CD14-positive monocyte (primary cell): ENCODE measurements around the gene OR6M1. TPM values are rescaled to one million over a fixed set of nuclear protein-coding genes. Genes with fewer than 3 reads are reported as not detected.

Experiments used
- DNase-seq, 3 donors: peaks; one replicate each; pipeline ENCODE4 v3.0.0-alpha.2; 2011 to 2022
- H2AFZ ChIP-seq: 2 replicates; pipeline ENCODE4 v1.6.0; 2012; ENCODE audit warnings: mild to moderate bottlenecking, low read depth, low read length, inconsistent platforms; ENCODE audit not compliant: insufficient read depth, poor library complexity, severe bottlenecking
- H3K27ac ChIP-seq, 2 donors: 1 replicate in 1 of 2; 2 replicates in 1 of 2; pipeline ENCODE4 v1.5.1; 2012 to 2013; ENCODE audit warnings: low read length in 2 of 2, control low read depth in 1 of 2, inconsistent platforms in 1 of 2, low read depth in 1 of 2, mild to moderate bottlenecking in 1 of 2
- H3K27me3 ChIP-seq, 2 donors: one replicate each; pipeline versions ENCODE4 v1.6.0 to v1.6.1; 2011 to 2013; ENCODE audit warnings: low read length in 2 of 2; ENCODE audit not compliant: control insufficient read depth in 2 of 2, insufficient read depth in 2 of 2
- H3K36me3 ChIP-seq, 2 donors: replicated peaks in 1 of 2; 1 replicate in 1 of 2; 2 replicates in 1 of 2; pipeline versions ENCODE4 v1.5.1 to v1.6.1; 2012 to 2013; ENCODE audit warnings: low read length in 2 of 2, control low read depth in 1 of 2, inconsistent platforms in 1 of 2, mild to moderate bottlenecking in 1 of 2; ENCODE audit not compliant: insufficient read depth in 2 of 2, control insufficient read depth in 1 of 2
- H3K4me1 ChIP-seq, 2 donors: 1 replicate in 1 of 2; 2 replicates in 1 of 2; pipeline versions ENCODE4 v1.5.1 to v1.6.1; 2012 to 2013; ENCODE audit warnings: low read length in 2 of 2, control low read depth in 1 of 2, inconsistent platforms in 1 of 2, mild to moderate bottlenecking in 1 of 2, moderate library complexity in 1 of 2; ENCODE audit not compliant: insufficient read depth in 2 of 2, control insufficient read depth in 1 of 2
- H3K4me2 ChIP-seq: replicated peaks from 2 replicates; pipeline ENCODE3; 2012; ENCODE audit warnings: low read length, moderate library complexity, mild to moderate bottlenecking; ENCODE audit not compliant: poor library complexity, severe bottlenecking; ENCODE audit errors: extremely low read depth
- H3K4me3 ChIP-seq, 3 experiments: fragments of 200-600 bp in 1 of 3; sonication (generic) in 1 of 3; replicated peaks in 1 of 3; 1 replicate in 2 of 3; 2 replicates in 1 of 3; pipeline ENCODE4 v1.5.1; 2011 to 2013; ENCODE audit warnings: low read length in 3 of 3, mild to moderate bottlenecking in 3 of 3, control low read depth in 2 of 3, low read depth in 2 of 3, inconsistent platforms in 1 of 3, moderate library complexity in 1 of 3
- H3K79me2 ChIP-seq: 2 replicates; pipeline ENCODE4 v1.6.0; 2012; ENCODE audit warnings: mild to moderate bottlenecking, control low read depth, inconsistent platforms, low read length, moderate library complexity; ENCODE audit not compliant: insufficient read depth
- H3K9ac ChIP-seq: 2 replicates; pipeline ENCODE4 v1.6.0; 2017; ENCODE audit warnings: low read length, mild to moderate bottlenecking; ENCODE audit not compliant: insufficient read depth, poor library complexity, severe bottlenecking
- H3K9me3 ChIP-seq, 2 donors: replicated peaks in 1 of 2; 1 replicate in 1 of 2; 2 replicates in 1 of 2; pipeline versions ENCODE4 v1.5.1 to v1.6.1; 2012 to 2013; ENCODE audit warnings: low read length in 2 of 2, control low read depth in 1 of 2; ENCODE audit not compliant: control insufficient read depth in 1 of 2, insufficient read depth in 1 of 2
- H4K20me1 ChIP-seq: 2 replicates; pipeline ENCODE4 v1.6.0; 2012; ENCODE audit warnings: mild to moderate bottlenecking, low read length, control low read depth, moderate library complexity; ENCODE audit not compliant: insufficient read depth
- H3K27ac Mint-ChIP-seq, 7 donors: one replicate each; pipeline ENCODE4 v1.8.0; 2020; ENCODE audit warnings: mild to moderate bottlenecking in 7 of 7, mixed read lengths in 7 of 7, moderate library complexity in 6 of 7, inconsistent platforms in 2 of 7
- H3K27me3 Mint-ChIP-seq, 3 donors: one replicate each; pipeline ENCODE4 v1.8.0; 2021 to 2022; ENCODE audit warnings: low read depth in 3 of 3, mild to moderate bottlenecking in 3 of 3, mixed read lengths in 3 of 3, moderate library complexity in 3 of 3, inconsistent platforms in 1 of 3
- H3K36me3 Mint-ChIP-seq, 2 donors: one replicate each; pipeline ENCODE4 v1.8.0; 2020; ENCODE audit warnings: mixed read lengths in 2 of 2, inconsistent platforms in 1 of 2, mild to moderate bottlenecking in 1 of 2
- H3K4me1 Mint-ChIP-seq: one replicate; pipeline ENCODE4 v1.8.0; 2020; ENCODE audit warnings: mild to moderate bottlenecking, mixed read lengths
- H3K4me3 Mint-ChIP-seq, 2 donors: one replicate each; pipeline ENCODE4 v1.8.0; 2020; ENCODE audit warnings: mild to moderate bottlenecking in 2 of 2, mixed read lengths in 2 of 2, moderate library complexity in 1 of 2
- H3K9me3 Mint-ChIP-seq, 7 donors: one replicate each; pipeline ENCODE4 v1.8.0; 2020 to 2022; ENCODE audit warnings: mixed read lengths in 7 of 7, mild to moderate bottlenecking in 6 of 7, moderate library complexity in 6 of 7, inconsistent platforms in 2 of 7
- CTCF ChIP-seq: fragments of 200-600 bp; IDR thresholded peaks from one replicate; pipeline ENCODE4 v1.8.0; 2022; ENCODE audit warnings: antibody characterized with exemption, mild to moderate bottlenecking
- WGBS: methylation state at CpG from one replicate; pipeline ENCODE4 v1.1.5; 2013; ENCODE audit warnings: missing lambda C conversion rate; ENCODE audit not compliant: insufficient coverage; 5-methylcytosine and 5-hydroxymethylcytosine counted together
- intact Hi-C, 2 donors: fragments of 100-400 bp; cut with micrococcal nuclease; formaldehyde crosslinking; loops; one replicate each; pipeline versions ENCODE4 v1.15.0 to v1.15.1; 2023
- polyA minus RNA-seq: library from RNA; depleted of rRNA, polyadenylated mRNA; stranded (reverse); fragments of >200 nt; gene quantifications from 2 replicates; pipeline ENCODE4 v1.2.3, GENCODE V29; 2012
- polyA plus RNA-seq, 3 donors: library from polyadenylated mRNA; depleted of rRNA in 1 of 3; unstranded in 2 of 3; stranded (reverse) in 1 of 3; fragments of 300-500 nt in 2 of 3; fragments of >200 nt in 1 of 3; fragmentation: Illumina TruSeq in 2 of 3; gene quantifications; 1 replicate in 2 of 3; 2 replicates in 1 of 3; pipeline ENCODE4 v1.2.3, GENCODE V29; 2012 to 2021
- total RNA-seq, 12 experiments: library from RNA in 1 of 12; stranded (reverse) in 1 of 12; fragments of 120-200 nt in 1 of 12; gene quantifications; one replicate each; pipeline ENCODE4 v1.2.4 and lab custom pipeline; 2013 to 2026; ENCODE audit warnings: mixed read lengths in 6 of 12, inconsistent platforms in 1 of 12

OR6M1 gene
- not detected for total RNA-seq (2013)
- polyA plus RNA-seq = not detected
- polyA minus RNA-seq = not detected in 2 replicates
- 0 to 0.23 (median 0) reads per million in 11 experiments for total RNA-seq (lab: John Stamatoyannopoulos, UW)

GRCh38 chr11:123806249-123806648 lies at the start of gene OR6M1:
TSS of gene OR6M1 (minus strand) at chr11:123806349. CDS start at chr11:123806349, 0 bp downstream.
- Histone ChIP-seq H3K4me3 (no peak within 1 kb of the TSS), H3K9ac (no peak within 1 kb of the TSS), H2AFZ (no peak within 1 kb of the TSS), H3K4me1 (no peaks in the 10 kb centered on the region), H3K4me2 (no peak within 1 kb of the TSS), H3K27me3 (no peaks in the 10 kb centered on the region), H3K27ac (no peak within 1 kb of the TSS), H4K20me1 (no peaks in the 10 kb centered on the region), H3K79me2 (no peaks in the 10 kb centered on the region), H3K36me3 (no peaks in the 10 kb centered on the region), H3K9me3 (no peaks in the 10 kb centered on the region)
- Mint-ChIP-seq H3K9me3 (peaks cover 0 to 3% (median 0%) of the 10 kb centered on the region in 7 donors), H3K36me3 (no peaks in the 10 kb centered on the region), H3K27me3 (peaks cover 1 to 3% (median 2%) of the 10 kb centered on the region in 3 donors), H3K4me1 (no peaks in the 10 kb centered on the region), H3K27ac (no peak within 1 kb of the TSS), H3K4me3 (peak within 1 kb of the TSS in 1 of 2 donors; percentile 27)
- no peak for TF ChIP-seq CTCF
- 60% methylated on average over 1 of the region's 4 CpGs for WGBS
- DNase-seq = no peak
- intact Hi-C loops = no loop called here

GRCh38 chr11:123853038-123853437 lies 46.9 kb upstream of the OR6M1 start:
- TF ChIP-seq CTCF = no peak
- H3K79me2 ChIP-seq = no peaks in the 10 kb centered on the region
- H3K4me3 ChIP-seq = no peak overlapping the region
- Mint-ChIP-seq H3K36me3 (no peaks in the 10 kb centered on the region), H3K27ac (no peak overlapping the region), H3K9me3 (peaks cover 9 to 21% (median 15%) of the 10 kb centered on the region in 7 donors), H3K4me1 (no peaks in the 10 kb centered on the region), H3K4me3 (no peak overlapping the region), H3K27me3 (peaks cover 0 to 1% (median 0%) of the 10 kb centered on the region in 3 donors)
- DNase-seq = no peak
- H2AFZ ChIP-seq = no peak overlapping the region
- no peaks in the 10 kb centered on the region for H3K4me1 ChIP-seq
- H3K9ac ChIP-seq = no peak overlapping the region
- H3K27ac ChIP-seq = no peak overlapping the region
- intact Hi-C loops = no loop called here
- no peaks in the 10 kb centered on the region for H3K36me3 ChIP-seq
- no CpG with 5 or more reads among the region's 2 CpGs for WGBS
- H4K20me1 ChIP-seq = no peaks in the 10 kb centered on the region
- no peak overlapping the region for H3K4me2 ChIP-seq
- H3K27me3 ChIP-seq = no peaks in the 10 kb centered on the region
- H3K9me3 ChIP-seq = peaks cover 14 to 27% of the 10 kb centered on the region in 2 donors
